LNCAP (cell line): ENCODE measurements around the gene KLF13.

Source experiments
- CTCF ChIP-seq: fragments of 450-650 bp; IDR thresholded peaks from 2 replicates; pipeline ENCODE4 v1.5.1; 2017; ENCODE audit warnings: mild to moderate bottlenecking

Gene KLF13

GRCh38 chr15:31296219-31296645, 30.4 kb upstream of the KLF13 start:
- no peak for TF ChIP-seq CTCF

- TF ChIP-seq CTCF = no peak
Measured at GRCh38 chr15:31296646-31297574, 29.7 kb upstream of the KLF13 start.

- no peak for TF ChIP-seq CTCF
Measured at GRCh38 chr15:31297575-31298456, 28.8 kb upstream of the KLF13 start.

DNA sequence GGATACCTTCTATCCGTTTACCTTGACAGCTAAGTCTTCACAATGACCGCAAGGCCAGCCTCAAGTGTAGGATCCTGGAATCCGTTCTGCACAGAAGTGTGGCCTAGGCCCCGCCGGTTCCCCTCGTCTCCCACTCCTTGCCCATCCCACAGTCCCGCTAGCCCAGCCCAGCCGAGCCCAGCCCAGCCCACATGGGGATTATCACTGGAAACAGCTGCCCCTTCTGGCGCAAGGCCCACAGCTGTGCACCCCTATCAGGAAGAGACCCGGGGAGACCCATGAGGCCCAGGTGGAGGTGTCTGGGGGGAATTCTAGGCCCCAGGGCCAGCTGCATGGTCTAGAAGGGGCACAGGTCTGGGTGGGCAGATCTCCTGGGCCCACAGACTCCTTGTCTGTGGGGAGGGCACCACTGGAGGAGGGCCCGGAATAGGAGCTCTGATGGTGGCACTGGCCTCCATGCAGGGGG, 27.9 kb upstream of the KLF13 start:
- TF ChIP-seq CTCF = no peak

DNA sequence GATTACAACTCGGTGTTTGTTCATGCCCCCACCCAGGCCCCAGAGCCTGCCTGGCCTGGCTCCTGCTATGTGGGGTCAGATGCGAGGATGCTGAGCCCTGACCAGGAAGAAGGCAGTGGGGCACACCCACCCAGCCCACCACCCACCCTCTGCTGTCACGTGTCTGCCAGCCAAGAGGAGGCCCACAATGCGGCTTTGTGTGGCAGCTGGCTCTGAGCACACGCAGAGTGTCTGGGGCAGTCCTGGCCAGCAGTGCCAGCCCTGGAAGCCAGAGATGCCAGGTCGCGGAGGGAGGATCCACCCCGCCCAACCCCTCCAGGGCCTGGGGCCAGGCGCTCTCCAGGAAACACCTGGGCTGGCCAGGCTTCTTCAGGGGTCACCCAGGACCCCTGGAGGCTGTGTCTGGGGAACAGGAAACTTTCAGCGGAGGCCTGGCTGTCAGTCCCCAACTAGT, 26.4 kb upstream of the KLF13 start:
- TF ChIP-seq CTCF = no peak

GRCh38 chr15:31300981-31301672, 25.5 kb upstream of the KLF13 start:
- TF ChIP-seq CTCF = no peak

- TF ChIP-seq CTCF = no peak
Measured at GRCh38 chr15:31301673-31301990, 25.0 kb upstream of the KLF13 start.
